Stomach (tissue), 9 donors: Measurements from ENCODE around the gene MSX1. TPM values are rescaled to one million over a fixed set of nuclear protein-coding genes. Genes with fewer than 3 reads are reported as not detected.
A peak's percentile ranks its signal among the peaks of the same experiment; 100 is the strongest.

Source experiments
- DNase-seq, 2 donors: peaks; one replicate each; pipeline versions ENCODE4 v3.0.0 to v3.0.0-alpha.2; 2013 to 2019
- H3K27ac ChIP-seq, 5 donors: fragments of 200-600 bp in 4 of 5; sonication (generic) in 4 of 5; one replicate each; pipeline ENCODE4 v1.5.1; 2013 to 2019; ENCODE audit warnings: mild to moderate bottlenecking in 1 of 5, moderate library complexity in 1 of 5
- H3K27me3 ChIP-seq, 3 donors: fragments of 200-600 bp; sonication (generic); one replicate each; pipeline ENCODE4 v1.5.1; 2017 to 2019; ENCODE audit warnings: mixed run types in 1 of 3
- H3K36me3 ChIP-seq, 4 donors: fragments of 200-600 bp; sonication (generic); 1 replicate in 3 of 4; 2 replicates in 1 of 4; pipeline ENCODE4 v1.5.1; 2016 to 2019
- H3K4me1 ChIP-seq, 4 donors: fragments of 200-600 bp; sonication (generic); one replicate each; pipeline ENCODE4 v1.5.1; 2016 to 2019
- H3K4me3 ChIP-seq, 4 donors: fragments of 200-600 bp; sonication (generic) in 3 of 4; one replicate each; pipeline ENCODE4 v1.5.1; 2016 to 2019; ENCODE audit warnings: mild to moderate bottlenecking in 1 of 4
- H3K9me3 ChIP-seq, 4 donors: fragments of 200-600 bp; sonication (generic); one replicate each; pipeline ENCODE4 v1.5.1; 2016 to 2019
- CTCF ChIP-seq, 7 experiments: fragments of 450-650 bp in 4 of 7; fragments of 200-600 bp in 3 of 7; sonication (generic) in 3 of 7; IDR thresholded peaks; one replicate each; pipeline ENCODE4 v1.5.1; 2016 to 2019; ENCODE audit warnings: antibody characterized with exemption in 7 of 7, control low read depth in 2 of 7, mild to moderate bottlenecking in 1 of 7
- EP300 ChIP-seq: sonication (generic); formaldehyde crosslinking; IDR thresholded peaks from one replicate; pipeline ENCODE4 v1.6.1; 2017; ENCODE audit warnings: antibody characterized with exemption
- POLR2A ChIP-seq, 4 donors: fragments of 450-650 bp; IDR thresholded peaks; one replicate each; pipeline ENCODE4 v1.6.1; 2016; ENCODE audit warnings: antibody characterized with exemption in 4 of 4, control low read depth in 2 of 4, mild to moderate bottlenecking in 1 of 4, moderate library complexity in 1 of 4
- POLR2AphosphoS5 ChIP-seq, 3 donors: sonication (generic); formaldehyde crosslinking; IDR thresholded peaks; one replicate each; pipeline ENCODE4 v1.6.1; 2016; ENCODE audit warnings: antibody characterized with exemption in 3 of 3
- WGBS, 5 donors: extraction: QIAGEN DNeasy Blood & Tissue Kit in 3 of 5; methylation state at CpG; one replicate each; pipeline versions ENCODE4 v1.1.5 to v1.1.7; 2013 to 2018; 5-methylcytosine and 5-hydroxymethylcytosine counted together
- intact Hi-C: fragments of 100-400 bp; cut with DNase I; formaldehyde crosslinking; loops from one replicate; pipeline ENCODE4 v1.15.1; 2023; ENCODE audit warnings: low total_unique reads
- polyA plus RNA-seq, 3 donors: library from polyadenylated mRNA; stranded (reverse); fragments of 200-250 nt; gene quantifications; one replicate each; pipeline ENCODE4 v1.2.3, GENCODE V29; 2013
- total RNA-seq, 5 donors: library from RNA; depleted of rRNA; stranded (reverse); fragments of >200 nt; gene quantifications; one replicate each; pipeline versions ENCODE4 v1.1.0 to v1.2.3, GENCODE V29; 2014 to 2016
- donor health status: healthy with polysubstance abuse.
- donor health status: Bipolar disorder and iron deficiency.
- donor health status: healthy.

Gene MSX1
- total and polyA plus RNA-seq, 8 donors: 0.55 to 6.5 (median 1.1) TPM; not detected in 3

GRCh38 chr4:4875147-4875546, 15.7 kb downstream of the MSX1 start:
- H3K4me3 ChIP-seq: no peak overlapping the region
- H3K9me3 ChIP-seq: no peaks in the 10 kb centered on the region
- 14 to 52% (median 24%) methylated on average over 5 of the region's 5 CpGs for WGBS, 5 donors
- H3K27me3 ChIP-seq: peaks cover 8 to 98% (median 68%) of the 10 kb centered on the region in 3 donors
- H3K27ac ChIP-seq: no peak overlapping the region
- no peaks in the 10 kb centered on the region for H3K36me3 ChIP-seq
- no peak for DNase-seq
- no peak for TF ChIP-seq POLR2A (IDR thresholded peaks at IDR 0.05)
- no peak for TF ChIP-seq POLR2AphosphoS5 (IDR thresholded peaks at IDR 0.05)
- TF ChIP-seq CTCF (IDR thresholded peaks at IDR 0.05): no peak
- peaks cover 0 to 22% (median 10%) of the 10 kb centered on the region in 4 donors for H3K4me1 ChIP-seq
- intact Hi-C loops: no loop called here

DNA sequence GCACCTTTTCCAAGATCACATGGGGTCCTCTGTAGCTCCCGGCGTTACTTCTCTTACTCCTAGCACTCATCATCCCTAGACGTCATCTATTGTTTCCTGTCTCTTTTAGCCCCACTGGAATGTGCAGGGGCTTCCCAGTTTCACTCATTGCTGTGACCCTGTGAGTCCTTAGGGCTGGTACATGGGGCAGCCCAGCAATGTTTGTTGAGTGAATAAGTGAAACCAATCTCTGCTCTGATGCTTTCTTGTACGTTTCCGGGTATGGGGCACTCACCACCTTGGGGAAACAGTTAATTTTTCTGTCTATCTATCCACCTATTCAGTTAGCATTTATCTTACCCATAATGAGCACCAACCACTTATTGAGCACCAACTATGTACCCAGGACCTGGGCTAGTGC, 16.1 kb downstream of the MSX1 start:
- DNase-seq: no peak
- H3K4me1 ChIP-seq: peaks cover 0 to 20% (median 10%) of the 10 kb centered on the region in 4 donors
- TF ChIP-seq POLR2A (IDR thresholded peaks at IDR 0.05): no peak
- no peak for TF ChIP-seq CTCF (IDR thresholded peaks at IDR 0.05)
- TF ChIP-seq EP300: no peak
- TF ChIP-seq POLR2AphosphoS5 (IDR thresholded peaks at IDR 0.05): no peak
- WGBS, 5 donors: 42 to 66% (median 54%) methylated on average over 5 of the region's 5 CpGs
- H3K27me3 ChIP-seq: peaks cover 7 to 95% (median 63%) of the 10 kb centered on the region in 3 donors
- no peak overlapping the region for H3K4me3 ChIP-seq
- intact Hi-C loops: no loop called here
- no peaks in the 10 kb centered on the region for H3K36me3 ChIP-seq
- H3K9me3 ChIP-seq: no peaks in the 10 kb centered on the region
- H3K27ac ChIP-seq: no peak overlapping the region

GRCh38 chr4:4876945-4877661, 17.6 kb downstream of the MSX1 start:
- no peak overlapping the region for H3K4me3 ChIP-seq
- no peaks in the 10 kb centered on the region for H3K9me3 ChIP-seq
- WGBS, 5 donors: 68 to 72% (median 69%) methylated on average over 12 of the region's 12 CpGs
- no peak for DNase-seq
- H3K36me3 ChIP-seq: no peaks in the 10 kb centered on the region
- TF ChIP-seq POLR2A (IDR thresholded peaks at IDR 0.05) (no peak), CTCF (IDR thresholded peaks at IDR 0.05) (no peak), POLR2AphosphoS5 (IDR thresholded peaks at IDR 0.05) (no peak), EP300 (no peak)
- intact Hi-C loops: no loop called here
- peaks cover 7 to 86% (median 48%) of the 10 kb centered on the region in 3 donors for H3K27me3 ChIP-seq
- H3K4me1 ChIP-seq: peaks cover 0 to 7% (median 3%) of the 10 kb centered on the region in 4 donors
- H3K27ac ChIP-seq: no peak overlapping the region

- WGBS, 5 donors: 57 to 77% (median 70%) methylated on average over 2 of the region's 2 CpGs
- Histone ChIP-seq H3K4me3 (no peak overlapping the region), H3K27me3 (peaks cover 0 to 52% (median 14%) of the 10 kb centered on the region in 3 donors), H3K4me1 (no peaks in the 10 kb centered on the region), H3K9me3 (no peaks in the 10 kb centered on the region), H3K27ac (no peak overlapping the region), H3K36me3 (no peaks in the 10 kb centered on the region)
- no peak for DNase-seq
- TF ChIP-seq EP300: no peak
- peak in 1 of 7 experiments; percentile 20 for TF ChIP-seq CTCF (IDR thresholded peaks at IDR 0.05)
- intact Hi-C loops: no loop called here
Measured at GRCh38 chr4:4880492-4880891, 21.0 kb downstream of the MSX1 start.
